Esophagus squamous epithelium (tissue), 5 donors: ENCODE data around the gene ARRDC2. TPM values are rescaled to one million over a fixed set of nuclear protein-coding genes. Genes with fewer than 3 reads are reported as not detected.

Source experiments
- DNase-seq: peaks from one replicate; lab custom pipeline; 2025; lab: John Stamatoyannopoulos, UW
- H3K27ac ChIP-seq, 4 donors: fragments of 200-600 bp; sonication (generic); one replicate each; pipeline ENCODE4 v1.5.1; 2016 to 2019; ENCODE audit warnings: mild to moderate bottlenecking in 1 of 4
- H3K27me3 ChIP-seq, 4 donors: fragments of 200-600 bp; sonication (generic); 1 replicate in 3 of 4; 2 replicates in 1 of 4; pipeline versions ENCODE4 v1.5.1 to v1.6.0; 2017 to 2021; ENCODE audit warnings: antibody characterized with exemption in 1 of 4
- H3K36me3 ChIP-seq, 3 donors: fragments of 200-600 bp; sonication (generic); one replicate each; pipeline ENCODE4 v1.5.1; 2016 to 2019
- H3K4me1 ChIP-seq, 3 donors: fragments of 200-600 bp; sonication (generic); one replicate each; pipeline ENCODE4 v1.5.1; 2017 to 2019
- H3K4me3 ChIP-seq, 4 donors: fragments of 200-600 bp; sonication (generic); 1 replicate in 3 of 4; 2 replicates in 1 of 4; pipeline ENCODE4 v1.5.1; 2016 to 2019; ENCODE audit warnings: mild to moderate bottlenecking in 2 of 4, moderate library complexity in 1 of 4
- H3K9me3 ChIP-seq, 3 donors: fragments of 200-600 bp; sonication (generic); one replicate each; pipeline ENCODE4 v1.5.1; 2016 to 2019
- CTCF ChIP-seq, 6 experiments: fragments of 450-650 bp in 4 of 6; fragments of 200-600 bp in 2 of 6; sonication (generic) in 2 of 6; IDR thresholded peaks; one replicate each; pipeline ENCODE4 v1.5.1; 2016 to 2019; ENCODE audit warnings: antibody characterized with exemption in 6 of 6, mild to moderate bottlenecking in 4 of 6, moderate library complexity in 4 of 6
- POLR2A ChIP-seq, 4 donors: fragments of 450-650 bp; IDR thresholded peaks; one replicate each; pipeline ENCODE4 v1.6.1; 2017; ENCODE audit warnings: antibody characterized with exemption in 4 of 4, mild to moderate bottlenecking in 4 of 4, moderate library complexity in 3 of 4
- WGBS, 2 donors: methylation state at CpG; one replicate each; pipeline ENCODE4 v1.1.5; 2018; 5-methylcytosine and 5-hydroxymethylcytosine counted together
- intact Hi-C: fragments of 100-400 bp; cut with DNase I; formaldehyde crosslinking; loops from one replicate; pipeline ENCODE4 v1.15.0; 2022
- total RNA-seq, 4 donors: library from RNA; depleted of rRNA; stranded (reverse); fragments of >200 nt; gene quantifications; one replicate each; pipeline ENCODE4 v1.1.0, GENCODE V29; 2016
- donor health status: DM: yes; HTN: yes; CAD: no.

Gene ARRDC2
- total RNA-seq, 4 donors from 2014 or later, result 12.4 to 37.2 (median 15.4) TPM

- H3K4me1 ChIP-seq, result peaks cover 10 to 51% (median 24%) of the 10 kb centered on the region in 3 donors
- no peaks in the 10 kb centered on the region for H3K9me3 ChIP-seq
- H3K36me3 ChIP-seq, result no peaks in the 10 kb centered on the region
- no CpG with 5 or more reads among the region's 31 CpGs for WGBS, 2 donors
- TF ChIP-seq POLR2A (IDR thresholded peaks at IDR 0.05) (no peak), CTCF (IDR thresholded peaks at IDR 0.05) (no peak)
- intact Hi-C loops, result no loop called here
- peak overlapping the region in 3 of 4 donors; percentile 13 to 51 (median 23) for H3K4me3 ChIP-seq
- DNase-seq, result no peak
- peak overlapping the region; percentile 60 to 87 (median 76) for H3K27ac ChIP-seq
- H3K27me3 ChIP-seq, result peaks cover 0 to 16% (median 2%) of the 10 kb centered on the region in 4 donors
Measured at GRCh38 chr19:18051887-18052286, 43.9 kb downstream of the ARRDC2 start.

- 35 to 45% methylated on average over 9 of the region's 9 CpGs for WGBS, 2 donors
- no peaks in the 10 kb centered on the region for H3K9me3 ChIP-seq
- H3K36me3 ChIP-seq, result no peaks in the 10 kb centered on the region
- H3K4me3 ChIP-seq, result no peak overlapping the region
- peak overlapping the region; percentile 24 to 77 (median 60) for H3K27ac ChIP-seq
- intact Hi-C loops, result no loop called here
- H3K27me3 ChIP-seq, result peaks cover 0 to 16% (median 2%) of the 10 kb centered on the region in 4 donors
- TF ChIP-seq POLR2A (IDR thresholded peaks at IDR 0.05) (no peak), CTCF (IDR thresholded peaks at IDR 0.05) (no peak)
- H3K4me1 ChIP-seq, result peaks cover 25 to 63% (median 35%) of the 10 kb centered on the region in 3 donors
- no peak for DNase-seq
Measured at GRCh38 chr19:18053576-18054219, 45.7 kb downstream of the ARRDC2 start.

DNA sequence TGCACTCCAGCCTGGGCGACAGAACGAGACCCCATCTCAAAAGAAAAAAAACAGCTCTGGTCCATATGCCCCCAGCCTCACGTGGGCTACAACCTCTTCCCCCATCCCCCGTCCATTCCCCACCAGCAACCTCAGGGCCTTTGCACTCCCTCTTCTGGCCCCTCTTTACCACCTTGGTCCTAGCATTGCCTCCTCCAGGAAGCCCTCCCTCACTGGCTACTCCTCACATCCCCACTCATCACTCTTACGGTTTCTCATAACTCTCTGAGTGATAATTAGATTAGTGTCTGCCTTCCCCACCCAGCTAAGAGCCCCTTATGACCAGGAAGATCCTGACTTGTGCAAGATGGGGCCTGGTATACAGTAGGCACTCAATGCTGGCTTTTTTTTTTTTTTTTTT lies 48.0 kb downstream of the ARRDC2 start:
- Histone ChIP-seq H3K9me3 (no peaks in the 10 kb centered on the region), H3K27me3 (peaks cover 0 to 16% (median 2%) of the 10 kb centered on the region in 4 donors), H3K36me3 (no peaks in the 10 kb centered on the region), H3K27ac (no peak overlapping the region), H3K4me3 (no peak overlapping the region), H3K4me1 (peaks cover 25 to 42% (median 27%) of the 10 kb centered on the region in 3 donors)
- WGBS, 2 donors, result 69 to 74% methylated on average over 5 of the region's 5 CpGs
- no peak for DNase-seq
- TF ChIP-seq POLR2A (IDR thresholded peaks at IDR 0.05) (no peak), CTCF (IDR thresholded peaks at IDR 0.05) (no peak)
- intact Hi-C loops, result no loop called here

DNA sequence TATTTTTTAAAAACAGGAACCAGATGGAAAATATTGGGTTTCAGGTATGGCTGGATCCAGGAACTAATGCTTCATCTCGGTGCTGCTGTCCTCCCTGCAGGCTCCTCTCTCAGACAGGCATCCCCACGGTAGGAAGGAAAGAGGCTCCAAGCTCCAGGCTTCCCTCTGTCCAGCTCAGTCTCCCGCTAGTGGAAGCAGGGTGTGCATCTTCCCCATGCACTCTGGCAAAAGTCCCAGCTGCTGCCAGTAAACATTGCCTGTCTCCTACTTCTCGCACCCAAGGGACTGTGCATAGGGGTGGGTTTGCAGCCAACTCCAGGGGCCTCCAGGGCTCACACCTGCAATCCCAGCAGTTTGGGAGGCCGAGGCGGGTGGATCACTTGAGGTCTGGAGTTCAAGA lies 49.6 kb downstream of the ARRDC2 start:
- TF ChIP-seq CTCF (IDR thresholded peaks at IDR 0.05) (no peak), POLR2A (IDR thresholded peaks at IDR 0.05) (no peak)

More for the DNA sequence above, 49.6 kb downstream of the ARRDC2 start:
- Histone ChIP-seq H3K36me3 (no peaks in the 10 kb centered on the region), H3K4me3 (no peak overlapping the region), H3K27me3 (peaks cover 0 to 5% (median 0%) of the 10 kb centered on the region in 4 donors), H3K4me1 (peaks cover 15 to 27% (median 15%) of the 10 kb centered on the region in 3 donors), H3K9me3 (no peaks in the 10 kb centered on the region), H3K27ac (peak overlapping the region; percentile 68 to 86 (median 86))
- no peak for DNase-seq
- intact Hi-C loops, result no loop called here
- WGBS, 2 donors, result 56 to 90% methylated on average over 3 to 5 of the region's 6 CpGs
